Chondrocyte (in vitro differentiated cells): Measurements from ENCODE around the gene MED29. TPM values are rescaled to one million over a fixed set of nuclear protein-coding genes. Genes with fewer than 3 reads are reported as not detected.

ENCODE experiments used
- DNase-seq: peaks from one replicate; pipeline ENCODE4 v3.0.0; 2021; ENCODE audit warnings: mixed read lengths, low spot score
- H3K27ac Mint-ChIP-seq: one replicate; pipeline ENCODE4 v1.8.0; 2021; ENCODE audit warnings: mild to moderate bottlenecking, moderate library complexity, mixed read lengths; ENCODE audit not compliant: unreplicated experiment
- H3K27me3 Mint-ChIP-seq: 2 replicates; pipeline ENCODE4 v1.8.0; 2021; ENCODE audit warnings: low read depth, mixed read lengths
- H3K36me3 Mint-ChIP-seq: 2 replicates; pipeline ENCODE4 v1.8.0; 2021; ENCODE audit warnings: low read depth, mixed read lengths
- H3K4me1 Mint-ChIP-seq: 2 replicates; pipeline ENCODE4 v1.8.0; 2021; ENCODE audit warnings: low read depth, mild to moderate bottlenecking, mixed read lengths
- H3K4me3 Mint-ChIP-seq: one replicate; pipeline ENCODE4 v1.8.0; 2021; ENCODE audit warnings: mild to moderate bottlenecking, moderate library complexity, mixed read lengths; ENCODE audit not compliant: unreplicated experiment
- H3K9me3 Mint-ChIP-seq: 2 replicates; pipeline ENCODE4 v1.8.0; 2021; ENCODE audit warnings: low read depth, mixed read lengths
- CTCF ChIP-seq: fragments of 200-600 bp; sonication (generic); IDR thresholded peaks from 2 replicates; pipeline ENCODE4 v1.5.0; 2021; ENCODE audit warnings: antibody characterized with exemption, mild to moderate bottlenecking, moderate library complexity
- long read RNA-seq: library from polyadenylated mRNA; stranded (forward); transcript quantifications from one replicate; pipeline ENCODE4 v2.0.0, GENCODE V29; 2021
- total RNA-seq: library from RNA; stranded (reverse); gene quantifications from 3 replicates; pipeline ENCODE4 v1.2.1, GENCODE V29; 2021

MED29 gene
- 27.0 to 31.1 TPM (median 28.7 TPM) in 3 replicates for total RNA-seq
- long read RNA-seq, transcript MED29-201 (4 exons, 3,653 nt) = major isoform, 23 of 36 reads
- long read RNA-seq, partial matches to known transcripts = 11 of 36 reads
- long read RNA-seq, other reads (novel, unspliced or antisense) = 2 of 36 reads

- no peak for DNase-seq
- Mint-ChIP-seq H3K4me3 (peak within 1 kb of the TSS; percentile 97), H3K27ac (peak within 1 kb of the TSS; percentile 98), H3K4me1 (peaks cover 29% of the 10 kb centered on the region), H3K9me3 (no peaks in the 10 kb centered on the region), H3K27me3 (no peaks in the 10 kb centered on the region), H3K36me3 (peaks cover 23% of the 10 kb centered on the region)
- peak; percentile 26 for TF ChIP-seq CTCF
Measured at GRCh38 chr19:39390751-39391437, at the start of gene MED29, which contains the start of gene PAF1. Gene MED29 (plus strand): TSS chr19:39391378. CDS start chr19:39391423, 45 bp downstream. Gene PAF1 (minus strand): TSS chr19:39391106. CDS start chr19:39390864, 242 bp downstream.

GRCh38 chr19:39341719-39342604 is 49.2 kb upstream of the MED29 start, which contains the start of gene SAMD4B:
Gene SAMD4B (plus strand): TSS chr19:39342421. CDS start chr19:39356894, 14,473 bp downstream.
- Mint-ChIP-seq H3K27me3 (no peaks in the 10 kb centered on the region), H3K9me3 (no peaks in the 10 kb centered on the region), H3K27ac (peak within 1 kb of the TSS; percentile 95), H3K4me3 (peak within 1 kb of the TSS; percentile 99), H3K36me3 (no peaks in the 10 kb centered on the region), H3K4me1 (peaks cover 52% of the 10 kb centered on the region)
- DNase-seq = peak; percentile 100
- peak; percentile 89 for TF ChIP-seq CTCF

GRCh38 chr19:39342647-39343305 is 48.4 kb upstream of the MED29 start:
- no peaks in the 10 kb centered on the region for H3K27me3 Mint-ChIP-seq
- peaks cover 2% of the 10 kb centered on the region for H3K36me3 Mint-ChIP-seq
- H3K4me3 Mint-ChIP-seq = peak overlapping the region; percentile 89
- DNase-seq = no peak
- no peaks in the 10 kb centered on the region for H3K9me3 Mint-ChIP-seq
- H3K27ac Mint-ChIP-seq = peak overlapping the region; percentile 91
- TF ChIP-seq CTCF = no peak
- peaks cover 60% of the 10 kb centered on the region for H3K4me1 Mint-ChIP-seq

GRCh38 chr19:39345956-39346355 is 45.2 kb upstream of the MED29 start:
- no peak for TF ChIP-seq CTCF
- Mint-ChIP-seq H3K36me3 (peaks cover 8% of the 10 kb centered on the region), H3K9me3 (no peaks in the 10 kb centered on the region), H3K27ac (peak overlapping the region; percentile 45), H3K27me3 (no peaks in the 10 kb centered on the region), H3K4me1 (peaks cover 62% of the 10 kb centered on the region), H3K4me3 (no peak overlapping the region)
- DNase-seq = no peak
